SW 1271 (cell line): ENCODE results near the gene TCHP.

Source experiments
- DNase-seq, 2 experiments: peaks; one replicate each; lab custom pipeline; 2025; lab: John Stamatoyannopoulos, UW

TCHP gene

DNA sequence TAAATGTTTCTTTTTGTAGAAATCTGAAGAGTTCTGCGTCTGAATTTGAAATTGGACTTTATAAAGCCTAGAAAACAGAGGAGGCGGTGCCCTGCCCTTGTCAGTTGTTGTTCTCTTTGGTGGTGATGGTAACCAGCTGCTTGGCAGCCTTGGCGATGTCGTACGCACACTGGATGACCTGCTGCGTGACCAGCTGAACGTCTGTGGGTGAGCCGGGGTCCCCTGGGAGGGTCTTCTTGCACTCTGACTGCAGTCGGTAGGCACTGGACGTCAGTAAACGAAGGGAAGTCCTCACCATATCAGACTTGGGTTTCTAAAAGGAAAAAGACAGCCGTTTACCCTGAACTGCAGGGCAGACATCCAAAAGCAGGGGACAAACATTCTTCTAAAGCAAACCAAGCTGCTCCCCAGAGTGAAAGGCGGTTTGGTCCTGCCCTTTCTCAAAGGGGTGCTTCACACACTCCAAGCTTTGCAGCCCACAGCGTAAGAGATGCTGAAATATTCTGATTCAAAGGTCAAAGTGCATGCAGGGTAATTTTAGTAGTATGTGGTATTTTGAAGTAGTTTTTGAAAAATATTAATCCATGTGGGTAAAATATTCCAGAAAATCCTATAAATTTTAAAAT, 32.9 kb downstream of the TCHP start:
- no peak for DNase-seq

DNA sequence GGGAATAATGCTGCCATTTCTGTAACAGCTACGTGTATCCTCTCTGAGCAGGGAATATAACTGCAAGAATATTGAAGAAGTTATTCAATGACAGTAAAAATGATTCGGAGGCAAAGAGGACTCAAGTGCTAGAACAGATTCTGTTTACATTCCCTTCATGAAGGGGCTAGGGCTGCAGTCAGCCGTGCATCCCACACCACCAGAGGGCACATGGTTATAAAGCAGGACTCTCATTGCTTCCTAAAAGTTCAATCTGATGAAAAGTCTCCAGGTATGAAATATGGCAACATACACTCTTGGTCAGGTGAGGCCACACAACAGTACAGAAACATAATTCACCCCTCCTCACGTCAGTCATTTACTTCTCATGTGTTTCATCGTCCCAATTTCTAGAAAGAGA, 34.0 kb downstream of the TCHP start:
- DNase-seq: no peak

DNA sequence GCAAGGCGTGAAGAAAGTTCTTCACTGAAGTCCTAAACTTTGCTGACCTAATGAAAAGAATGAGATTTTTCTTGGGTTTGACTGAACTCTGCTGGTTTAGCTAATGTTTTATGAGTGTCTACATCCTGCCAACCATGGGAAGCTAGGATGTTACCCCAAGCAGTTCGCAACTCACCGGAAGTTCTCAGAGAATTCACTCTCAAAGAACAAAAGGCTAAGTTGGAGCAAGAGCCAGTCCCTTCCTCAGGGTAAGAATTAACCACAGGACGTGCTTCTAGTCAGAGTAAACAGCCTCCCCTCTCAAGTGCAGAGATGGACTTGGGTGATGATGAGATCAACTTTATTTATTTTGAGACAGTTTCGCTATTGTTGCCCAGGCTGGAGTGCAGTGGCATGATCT, 37.3 kb downstream of the TCHP start:
- DNase-seq: no peak

DNA sequence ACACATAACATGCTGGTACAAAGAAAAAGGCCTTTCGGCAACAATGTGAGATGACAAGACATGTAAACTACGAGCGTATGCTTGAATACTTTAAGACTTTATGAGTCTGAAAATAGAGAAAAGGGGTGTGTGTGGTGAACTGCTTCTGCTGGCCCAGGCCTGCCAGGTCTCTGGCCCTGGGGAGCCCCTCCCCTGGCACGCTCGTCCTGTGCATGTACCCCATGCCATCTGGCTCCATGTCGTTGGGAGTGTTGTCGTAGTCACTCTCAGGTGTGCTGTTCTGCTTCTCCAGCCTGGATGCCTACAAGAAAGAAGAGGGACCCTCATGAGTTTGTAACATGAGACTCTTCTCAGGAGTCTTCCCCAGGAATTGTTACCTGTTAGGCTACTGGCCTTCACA, 38.9 kb downstream of the TCHP start:
- no peak for DNase-seq

DNA sequence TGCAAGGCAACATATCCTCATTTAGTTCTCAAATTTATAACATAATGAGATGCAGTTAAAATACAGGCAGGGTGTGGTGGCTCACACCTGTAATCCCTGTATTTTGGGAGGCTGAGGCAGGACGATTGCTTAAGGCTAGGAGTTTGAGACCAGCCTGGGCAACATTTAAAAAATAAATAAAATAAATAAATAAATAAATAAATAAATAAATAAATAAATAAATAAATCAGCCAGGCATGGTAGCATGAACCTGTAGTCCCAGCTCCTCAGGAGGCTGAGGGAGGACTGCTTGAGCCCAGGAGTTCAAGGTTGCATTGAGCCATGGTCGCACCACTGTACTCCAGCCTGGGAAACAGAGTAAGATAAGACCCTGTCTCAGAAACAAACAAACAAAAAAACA, 39.4 kb downstream of the TCHP start:
- DNase-seq: no peak

DNA sequence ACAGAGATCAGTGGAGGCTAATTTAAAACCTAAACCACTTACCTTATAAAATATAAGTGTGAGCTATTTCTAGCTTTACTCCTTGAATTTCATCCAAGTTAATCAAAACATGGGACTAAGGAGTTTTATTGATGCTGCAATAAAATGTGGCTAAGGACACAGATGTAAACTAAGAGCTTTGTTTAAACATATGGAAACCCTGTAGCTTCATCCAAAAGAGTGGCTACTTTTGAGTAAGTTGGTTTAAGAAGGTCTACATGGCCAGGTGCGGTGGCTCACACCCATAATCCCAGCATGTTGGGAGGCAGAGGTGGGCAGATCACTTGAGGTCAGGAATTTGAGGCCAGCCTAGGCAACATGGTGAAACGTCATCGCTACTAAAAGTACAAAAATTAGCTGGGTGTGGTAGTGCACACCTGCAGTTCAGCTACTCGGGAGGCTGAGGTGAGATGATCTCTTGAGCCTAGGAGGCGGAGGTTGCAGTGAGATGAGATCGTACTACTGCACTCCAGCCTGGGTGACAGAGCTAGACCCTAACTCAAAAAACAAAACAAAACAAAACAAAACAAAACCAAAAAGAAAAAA, 40.4 kb downstream of the TCHP start:
- no peak for DNase-seq

DNA sequence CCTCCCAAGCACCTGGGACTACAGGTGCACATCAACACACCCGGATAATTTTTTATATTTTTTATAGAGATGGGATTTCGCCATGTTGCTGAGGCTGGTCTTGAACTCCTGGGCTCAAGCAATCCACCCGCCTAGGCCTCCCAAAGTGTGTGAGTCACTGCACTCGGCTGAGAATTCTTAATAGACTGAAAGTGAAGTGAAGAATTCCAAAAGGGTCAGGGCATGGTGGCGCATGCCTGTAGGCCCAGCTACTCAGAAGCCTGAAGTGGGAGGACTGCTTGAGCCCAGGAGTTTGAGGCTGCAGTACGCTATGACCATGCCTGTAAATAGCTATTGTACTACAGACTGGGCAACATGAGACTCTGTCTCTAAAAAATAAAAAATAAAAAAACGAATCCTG, 43.7 kb downstream of the TCHP start:
- DNase-seq: no peak

DNA sequence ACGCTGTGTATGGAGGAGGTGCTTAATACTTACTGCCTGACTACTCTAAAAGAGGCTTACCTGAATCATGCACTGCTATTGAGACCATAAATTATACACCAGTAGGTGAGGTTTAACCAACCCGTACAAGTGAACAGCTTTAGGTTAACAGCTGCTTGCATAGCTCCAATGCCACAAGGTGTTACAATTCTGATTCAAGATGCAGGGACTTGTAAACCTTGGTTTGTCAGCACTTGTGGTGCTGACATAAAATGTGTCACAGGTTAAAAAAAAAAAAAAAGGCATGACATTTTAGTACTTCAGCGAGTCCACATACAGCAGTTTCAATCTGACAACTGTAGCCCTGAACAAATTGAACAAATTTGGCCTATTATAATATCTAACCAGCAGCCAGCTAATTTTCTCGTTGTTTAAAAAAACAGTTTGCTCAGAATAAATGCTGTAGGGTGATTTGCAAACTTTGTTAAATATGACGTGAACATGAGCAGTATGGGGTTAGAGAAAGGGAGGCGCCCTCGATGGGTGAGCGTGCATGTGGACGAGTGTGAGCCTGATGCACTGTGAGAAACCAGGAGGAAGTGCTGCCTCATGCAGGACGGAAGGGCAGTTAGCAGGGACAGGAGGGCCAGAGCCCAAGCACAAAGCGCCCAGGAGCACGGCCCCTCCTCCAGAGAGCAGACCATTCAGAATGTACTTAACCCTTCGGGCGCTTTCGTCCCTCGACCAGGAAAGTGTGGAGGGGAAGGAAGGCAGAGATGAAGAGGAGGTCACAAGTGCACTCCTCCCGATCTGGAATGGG, 44.7 kb downstream of the TCHP start:
- DNase-seq: no peak

DNA sequence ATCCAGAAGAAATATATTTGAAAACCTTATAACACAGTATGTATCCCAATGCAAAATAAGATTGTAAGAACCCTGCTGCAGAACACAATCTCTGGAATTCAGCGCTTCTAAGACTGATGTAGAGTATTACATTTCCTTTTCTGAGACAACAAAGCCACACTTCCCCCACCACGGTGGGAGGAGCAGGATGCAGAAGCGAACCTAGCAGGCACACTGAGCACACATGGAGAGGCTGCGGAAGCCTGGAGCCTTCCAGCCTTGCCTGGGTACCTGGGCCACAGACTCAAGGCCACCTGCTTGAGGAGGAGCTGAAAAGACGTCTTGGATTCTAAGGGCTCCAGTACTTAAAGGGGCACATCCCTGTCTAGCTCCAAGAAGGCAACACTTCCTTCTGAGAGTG, 46.4 kb downstream of the TCHP start:
- DNase-seq: no peak

DNA sequence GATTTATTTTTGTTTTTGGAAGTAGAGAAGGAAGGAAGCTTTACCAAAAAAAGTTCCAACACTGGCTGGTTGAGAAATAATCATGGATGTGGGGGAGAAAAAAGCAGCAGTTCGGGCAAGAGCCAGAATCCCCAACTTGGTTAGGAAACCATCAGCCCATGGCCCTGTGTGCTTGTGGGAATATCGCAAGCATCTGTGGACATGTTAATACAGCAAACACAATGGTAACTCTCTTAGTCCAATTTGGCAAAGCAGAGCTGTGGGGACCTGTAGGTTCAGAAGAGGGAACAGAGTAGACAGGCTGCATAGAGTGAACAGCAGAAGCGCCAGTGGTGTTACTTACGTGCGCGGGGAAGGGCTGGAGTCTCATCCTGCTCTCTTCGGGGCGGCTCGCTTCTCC, 46.8 kb downstream of the TCHP start:
- DNase-seq: no peak

DNA sequence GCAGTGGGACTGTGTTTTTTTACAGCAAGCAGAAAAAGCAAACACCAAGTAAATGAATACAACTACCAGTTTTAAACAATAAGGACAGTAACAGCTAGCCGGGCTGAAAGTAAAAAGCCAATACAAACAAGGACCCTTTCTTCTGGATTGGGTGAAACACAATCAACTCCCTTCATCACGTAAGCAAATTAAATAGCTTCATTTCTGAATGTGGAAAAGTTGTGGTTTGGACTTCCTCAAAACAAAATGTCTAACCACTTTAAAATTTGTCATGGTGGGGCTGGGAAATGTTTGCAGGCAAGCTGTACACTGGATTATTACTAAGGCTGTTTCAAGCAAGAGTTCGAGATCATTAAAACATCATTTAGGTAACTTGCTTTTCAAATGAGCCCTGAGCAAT, 47.4 kb downstream of the TCHP start:
- no peak for DNase-seq

DNA sequence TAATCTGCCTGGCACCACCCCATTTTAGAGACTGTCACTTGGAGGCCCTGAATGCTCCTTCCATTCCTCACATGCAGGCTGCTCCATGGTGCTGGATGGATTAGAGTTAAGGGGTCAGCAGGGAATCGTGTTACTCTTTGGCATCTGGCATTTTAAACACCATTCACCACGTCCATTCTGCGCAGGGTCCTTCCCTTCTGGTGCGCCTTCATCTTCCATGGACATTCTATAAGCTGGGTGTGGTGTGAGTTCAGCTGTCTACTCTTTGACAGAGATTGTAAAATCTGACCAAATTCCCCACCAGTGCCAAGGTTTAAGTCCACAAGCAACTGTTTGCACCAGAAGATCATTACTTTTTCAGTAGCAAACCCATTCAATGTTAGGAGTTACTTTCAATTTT, 48.3 kb downstream of the TCHP start:
- no peak for DNase-seq

DNA sequence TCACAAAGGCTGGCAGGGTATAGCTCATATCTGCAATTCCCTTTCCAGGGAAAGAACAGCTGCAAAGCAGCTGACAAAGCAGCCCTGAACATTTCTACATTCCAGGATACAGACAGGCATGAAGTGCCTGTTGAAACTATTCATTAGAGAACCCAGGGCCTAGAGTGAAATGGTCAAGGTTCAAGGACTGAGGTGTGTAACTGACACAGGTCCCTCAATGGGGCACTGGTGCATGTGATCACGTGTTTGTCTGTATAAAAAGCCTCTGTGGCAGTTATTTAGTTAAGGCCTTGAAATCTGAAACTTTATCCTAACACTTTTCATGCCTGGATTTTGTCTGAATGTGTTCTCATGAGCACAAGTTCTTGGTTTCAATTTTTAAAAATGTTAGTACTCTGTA, 49.0 kb downstream of the TCHP start:
- no peak for DNase-seq

DNA sequence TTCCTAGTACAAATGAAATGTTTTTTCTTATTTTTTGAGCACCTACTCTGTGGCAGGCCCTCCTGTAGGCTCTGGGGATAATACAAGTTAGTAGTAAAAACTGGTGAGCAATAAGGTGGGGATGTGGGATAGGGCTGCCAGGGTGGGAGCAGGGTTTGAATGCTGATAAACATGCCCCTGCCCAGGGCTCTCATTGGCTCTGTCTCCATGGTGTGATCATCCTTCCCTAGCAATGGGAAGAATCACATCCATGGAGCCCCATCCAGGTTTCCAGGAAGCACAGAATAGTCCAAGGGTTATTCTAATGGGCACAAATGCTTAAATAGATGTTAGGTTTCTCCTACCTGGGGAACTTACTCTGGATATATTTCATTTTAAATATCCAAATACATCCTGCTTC, 50.6 kb downstream of the TCHP start:
- no peak for DNase-seq

DNA sequence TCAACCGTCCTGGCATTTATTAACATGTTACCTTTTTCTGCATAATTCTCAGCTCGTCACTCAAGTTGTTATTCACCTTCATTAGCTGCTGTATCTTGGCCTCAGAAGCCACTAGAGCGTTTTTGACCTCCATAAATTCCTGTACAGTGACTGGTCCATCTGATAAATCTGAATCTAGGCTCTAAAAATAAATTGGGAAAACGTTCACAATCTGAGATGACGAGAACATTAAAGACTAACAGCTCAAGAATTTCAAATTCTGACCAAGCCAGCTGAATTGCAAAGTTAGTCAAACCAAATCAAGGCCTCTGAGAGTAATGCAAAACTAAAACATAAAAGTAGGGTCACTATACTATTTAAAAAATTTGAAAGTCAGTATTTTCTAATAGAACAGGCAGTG, 51.1 kb downstream of the TCHP start:
- DNase-seq: no peak

DNA sequence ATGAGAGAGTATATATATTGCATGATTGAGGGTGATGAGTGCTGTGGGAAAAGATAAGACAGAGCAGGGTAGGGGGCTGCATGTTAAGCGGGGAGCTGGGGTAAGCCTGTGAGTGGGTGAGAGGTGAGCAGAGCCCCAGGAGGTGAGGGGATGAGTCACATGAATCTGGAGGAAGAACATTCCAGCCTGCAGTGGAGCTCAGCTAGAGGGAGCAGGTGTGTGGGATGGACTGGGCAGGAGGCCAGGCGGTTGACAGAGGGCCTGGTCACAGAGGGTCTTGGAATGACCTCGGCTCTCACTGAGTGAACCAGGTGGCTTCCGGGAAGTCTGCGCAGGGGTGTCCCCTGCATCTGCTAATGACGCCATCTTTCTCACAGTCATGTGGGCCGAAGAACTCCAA, 51.7 kb downstream of the TCHP start:
- no peak for DNase-seq

DNA sequence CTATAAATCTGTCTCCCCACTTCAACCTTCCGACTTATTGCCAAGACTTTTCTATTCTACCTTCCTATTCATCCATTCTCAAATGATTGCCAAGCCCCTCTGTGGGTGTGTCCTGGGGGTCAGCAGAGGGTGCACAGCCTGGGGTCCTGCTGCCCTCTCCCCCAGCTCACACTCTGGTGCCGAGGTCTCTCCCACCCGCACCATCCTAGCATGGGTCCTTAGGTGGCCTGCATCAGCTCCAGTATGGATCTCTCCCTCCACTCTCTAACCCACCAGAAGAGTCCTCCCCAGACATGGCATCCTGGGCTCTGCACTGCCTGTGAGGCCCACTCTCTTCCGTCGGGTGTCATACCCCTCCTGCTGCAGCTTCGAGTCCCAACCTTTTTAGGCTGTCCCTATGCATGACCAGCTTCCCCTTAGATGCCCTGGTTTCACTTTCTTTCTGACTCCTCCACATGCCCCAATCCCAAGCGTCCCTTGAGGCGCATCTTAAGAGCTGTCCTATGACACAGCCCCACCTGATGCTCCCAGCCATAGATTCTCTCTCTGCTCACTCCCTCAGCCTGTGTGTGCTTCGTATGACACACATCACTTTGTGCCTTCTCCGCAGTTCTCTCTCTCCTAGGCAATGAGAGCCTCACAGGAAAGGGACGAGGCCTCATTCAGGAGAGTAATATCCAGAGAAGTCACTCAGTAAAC, 52.2 kb downstream of the TCHP start:
- no peak for DNase-seq

DNA sequence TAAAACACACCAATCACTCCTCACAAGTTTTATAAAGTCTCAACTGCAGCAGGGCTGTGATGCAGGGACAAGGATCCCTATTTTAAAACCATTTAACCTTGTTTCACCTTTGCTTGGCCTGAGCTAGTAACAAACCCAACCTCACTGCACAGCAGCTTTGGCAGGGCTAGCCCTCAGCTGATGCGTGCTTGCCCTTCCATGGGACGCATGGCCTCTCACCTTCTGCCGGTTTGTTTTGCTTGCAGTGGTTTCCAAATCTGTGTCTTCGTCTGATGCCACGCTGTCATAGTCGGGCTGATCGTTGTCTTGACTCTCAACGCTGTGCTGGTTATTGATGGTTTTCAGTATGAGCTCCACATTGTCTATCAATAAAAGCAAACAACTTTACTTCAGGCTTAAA, 52.8 kb downstream of the TCHP start:
- DNase-seq: no peak

DNA sequence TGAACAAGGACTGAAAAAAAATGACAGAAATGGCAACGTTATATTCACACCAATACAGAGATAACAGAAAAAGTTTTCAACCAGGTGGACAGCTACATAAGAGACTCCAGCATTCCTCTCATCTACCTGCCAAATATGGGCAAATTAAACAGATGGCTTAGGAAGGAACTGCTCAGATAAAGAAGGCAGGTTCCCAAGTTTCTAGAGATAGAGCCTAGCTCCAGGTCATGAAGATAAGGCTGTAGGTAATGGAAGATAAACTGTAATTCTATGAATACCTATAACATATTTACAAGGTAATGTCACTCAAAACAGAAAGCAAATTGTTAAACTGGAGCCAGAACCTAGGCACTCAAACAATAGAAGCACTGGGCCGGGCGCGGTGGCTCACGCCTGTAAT, 53.6 kb downstream of the TCHP start:
- no peak for DNase-seq

DNA sequence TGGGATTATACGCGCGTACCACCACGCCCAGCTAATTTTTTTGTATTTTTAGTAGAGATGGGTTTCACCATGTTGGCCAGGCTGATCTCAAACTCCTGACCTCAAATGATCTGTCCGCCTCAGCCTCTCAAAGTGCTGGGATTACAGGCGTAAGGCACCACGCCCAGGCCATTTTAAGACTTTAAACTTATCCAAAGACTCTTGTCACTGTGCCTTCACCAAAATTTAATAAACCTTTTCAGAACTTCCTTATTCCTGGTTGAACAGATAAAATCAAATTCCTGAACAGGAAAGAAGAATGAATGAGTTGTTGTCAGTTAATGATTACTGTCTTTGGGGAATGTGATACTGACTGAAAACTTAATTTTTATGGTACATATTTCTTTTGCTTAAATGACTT, 58.3 kb downstream of the TCHP start:
- DNase-seq: no peak

DNA sequence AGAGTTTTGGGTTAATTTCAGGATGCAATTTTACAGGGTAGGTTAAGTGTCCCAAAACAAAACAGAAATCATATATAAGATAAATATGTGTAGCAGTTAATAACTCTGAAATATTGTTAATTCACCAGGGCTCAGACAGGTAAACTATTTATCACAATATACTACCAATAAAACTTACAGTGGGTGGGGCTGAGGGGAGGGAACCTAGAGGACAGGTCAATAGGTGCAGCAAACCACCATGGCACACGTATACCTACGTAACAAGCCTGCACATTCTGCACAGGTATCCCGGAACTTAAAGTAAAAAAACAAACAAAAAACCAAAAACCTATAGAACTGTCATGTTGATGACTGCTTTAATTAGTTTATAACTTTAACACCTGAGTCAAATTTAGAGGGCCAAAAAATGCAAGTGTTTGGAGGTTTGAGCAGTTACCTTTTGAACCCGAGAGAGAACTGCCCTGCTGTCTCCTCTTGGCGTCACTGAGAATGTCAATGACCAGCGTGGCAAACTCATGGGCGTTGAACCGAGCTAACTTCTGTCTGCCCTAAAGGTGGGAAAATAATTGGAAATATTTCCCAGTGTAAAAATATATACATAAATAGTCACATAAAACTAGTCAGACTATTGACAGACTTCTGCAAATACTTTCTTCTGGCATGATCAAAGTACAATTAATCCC, 59.5 kb downstream of the TCHP start:
- DNase-seq: no peak

DNA sequence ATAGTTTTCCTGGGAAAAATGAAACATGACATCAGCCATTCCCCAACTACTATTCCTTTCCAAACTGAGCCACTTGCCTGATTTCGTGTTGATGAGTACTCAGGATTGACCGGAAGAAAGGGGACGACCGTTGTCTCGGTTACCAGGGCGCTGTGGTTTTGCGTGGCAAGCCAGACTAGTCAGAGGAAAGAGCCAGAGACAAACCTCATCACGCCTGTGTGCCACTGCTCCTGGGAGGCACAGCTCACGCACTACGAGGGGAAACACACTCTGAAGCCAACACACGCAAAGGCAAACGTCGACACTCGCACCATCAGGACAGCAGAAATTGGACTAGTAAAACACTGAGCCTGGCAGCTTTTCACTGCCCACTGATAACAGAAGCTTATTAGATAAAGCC, 61.1 kb downstream of the TCHP start:
- no peak for DNase-seq

DNA sequence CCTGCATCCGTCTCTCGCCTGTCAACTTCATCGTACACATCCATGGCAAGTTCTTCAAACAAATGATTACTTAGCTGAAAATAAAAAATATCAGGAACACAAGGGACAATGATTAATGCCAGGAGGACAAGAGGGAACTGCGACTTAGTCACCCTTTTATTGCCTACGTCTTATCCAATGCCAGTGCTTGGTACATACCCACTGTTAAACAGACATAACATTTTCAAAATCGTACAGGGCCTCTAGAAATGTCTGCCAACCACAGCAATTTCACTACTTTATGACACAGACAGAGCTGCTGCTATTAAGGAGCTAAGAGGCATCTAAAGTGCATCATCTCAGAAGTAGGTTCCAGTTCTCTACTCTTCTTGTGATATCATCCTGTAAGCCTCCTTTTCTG, 61.5 kb downstream of the TCHP start:
- no peak for DNase-seq
